Nephron (organoid): ENCODE results near the gene RRAS.

ENCODE experiments used
- H3K27ac Mint-ChIP-seq, 3 experiments: 2 replicates each; pipeline ENCODE4 v1.8.0; 2020; ENCODE audit warnings: mixed read lengths in 3 of 3, mild to moderate bottlenecking in 2 of 3, moderate library complexity in 1 of 3
- H3K27me3 Mint-ChIP-seq: 2 replicates; pipeline ENCODE4 v1.8.0; 2021; ENCODE audit warnings: low read depth, mild to moderate bottlenecking, moderate library complexity, mixed read lengths
- H3K36me3 Mint-ChIP-seq: 2 replicates; pipeline ENCODE4 v1.8.0; 2020; ENCODE audit warnings: low read depth, mixed read lengths
- H3K4me1 Mint-ChIP-seq: 2 replicates; pipeline ENCODE4 v1.8.0; 2020; ENCODE audit warnings: mixed read lengths
- H3K4me3 Mint-ChIP-seq, 3 experiments: 2 replicates each; pipeline ENCODE4 v1.8.0; 2020; ENCODE audit warnings: mild to moderate bottlenecking in 3 of 3, mixed read lengths in 3 of 3, moderate library complexity in 2 of 3
- H3K9me3 Mint-ChIP-seq: 2 replicates; pipeline ENCODE4 v1.8.0; 2020; ENCODE audit warnings: mixed read lengths
- TF ChIP-seq, protein P1 (sequence below), 3 experiments: fragments of 200-600 bp; sonication (generic); IDR thresholded peaks; one replicate each; pipeline ENCODE4 v1.5.0; 2021; ENCODE audit warnings: antibody characterized with exemption in 3 of 3; ENCODE audit not compliant: unreplicated experiment in 3 of 3

Gene RRAS

GRCh38 chr19:49669516-49669915 lies 29.6 kb upstream of the RRAS start:
- peaks cover 5% of the 10 kb centered on the region for H3K36me3 Mint-ChIP-seq
- peak overlapping the region in 2 of 3 experiments; percentile 21 to 52 for H3K4me3 Mint-ChIP-seq
- peaks cover 37% of the 10 kb centered on the region for H3K4me1 Mint-ChIP-seq
- H3K27me3 Mint-ChIP-seq: no peaks in the 10 kb centered on the region
- no peaks in the 10 kb centered on the region for H3K9me3 Mint-ChIP-seq
- H3K27ac Mint-ChIP-seq: no peak overlapping the region
- TF ChIP-seq, protein P1, sequence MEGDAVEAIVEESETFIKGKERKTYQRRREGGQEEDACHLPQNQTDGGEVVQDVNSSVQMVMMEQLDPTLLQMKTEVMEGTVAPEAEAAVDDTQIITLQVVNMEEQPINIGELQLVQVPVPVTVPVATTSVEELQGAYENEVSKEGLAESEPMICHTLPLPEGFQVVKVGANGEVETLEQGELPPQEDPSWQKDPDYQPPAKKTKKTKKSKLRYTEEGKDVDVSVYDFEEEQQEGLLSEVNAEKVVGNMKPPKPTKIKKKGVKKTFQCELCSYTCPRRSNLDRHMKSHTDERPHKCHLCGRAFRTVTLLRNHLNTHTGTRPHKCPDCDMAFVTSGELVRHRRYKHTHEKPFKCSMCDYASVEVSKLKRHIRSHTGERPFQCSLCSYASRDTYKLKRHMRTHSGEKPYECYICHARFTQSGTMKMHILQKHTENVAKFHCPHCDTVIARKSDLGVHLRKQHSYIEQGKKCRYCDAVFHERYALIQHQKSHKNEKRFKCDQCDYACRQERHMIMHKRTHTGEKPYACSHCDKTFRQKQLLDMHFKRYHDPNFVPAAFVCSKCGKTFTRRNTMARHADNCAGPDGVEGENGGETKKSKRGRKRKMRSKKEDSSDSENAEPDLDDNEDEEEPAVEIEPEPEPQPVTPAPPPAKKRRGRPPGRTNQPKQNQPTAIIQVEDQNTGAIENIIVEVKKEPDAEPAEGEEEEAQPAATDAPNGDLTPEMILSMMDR (IDR thresholded peaks at IDR 0.05; ENCODE audit: unreplicated experiment in 3 of 3): no peak

DNA sequence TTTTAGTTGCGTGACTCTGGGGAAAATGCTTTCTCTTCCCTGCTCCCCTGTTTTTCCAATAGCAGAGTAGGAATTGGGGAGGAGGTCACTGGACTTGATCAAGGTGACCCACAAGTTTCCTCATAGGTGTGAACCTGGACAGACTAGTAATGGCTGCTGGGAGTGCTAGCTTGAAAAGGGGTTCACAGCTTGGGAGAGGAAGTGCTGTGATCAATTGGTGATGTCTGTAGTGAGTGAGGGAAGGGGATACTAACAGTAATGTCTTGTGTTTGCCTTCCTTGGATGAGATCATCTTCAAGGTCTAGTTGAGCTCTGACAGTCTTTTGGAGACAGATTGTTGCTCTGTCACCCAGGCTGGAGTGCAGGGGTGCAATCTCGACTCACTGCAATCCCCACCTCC lies 27.5 kb upstream of the RRAS start:
- peak overlapping the region; percentile 93 to 98 (median 93) for H3K4me3 Mint-ChIP-seq
- H3K27me3 Mint-ChIP-seq: no peaks in the 10 kb centered on the region
- peaks cover 11% of the 10 kb centered on the region for H3K36me3 Mint-ChIP-seq
- peaks cover 42% of the 10 kb centered on the region for H3K4me1 Mint-ChIP-seq
- peak overlapping the region in 2 of 3 experiments; percentile 21 to 88 for H3K27ac Mint-ChIP-seq
- H3K9me3 Mint-ChIP-seq: no peaks in the 10 kb centered on the region
- TF ChIP-seq, protein P1 (IDR thresholded peaks at IDR 0.05; ENCODE audit: unreplicated experiment in 3 of 3): no peak

GRCh38 chr19:49666120-49666444 lies 26.1 kb upstream of the RRAS start:
- TF ChIP-seq, protein P1 (IDR thresholded peaks at IDR 0.05; ENCODE audit: unreplicated experiment in 3 of 3): peak in 2 of 3 experiments; percentile 12 to 32
- peaks cover 33% of the 10 kb centered on the region for H3K4me1 Mint-ChIP-seq
- peaks cover 15% of the 10 kb centered on the region for H3K36me3 Mint-ChIP-seq
- H3K27me3 Mint-ChIP-seq: no peaks in the 10 kb centered on the region
- no peaks in the 10 kb centered on the region for H3K9me3 Mint-ChIP-seq
- H3K27ac Mint-ChIP-seq: peak overlapping the region; percentile 78 to 94 (median 88)
- peak overlapping the region; percentile 93 to 98 (median 93) for H3K4me3 Mint-ChIP-seq

- H3K27ac Mint-ChIP-seq: peak within 1 kb of the TSS; percentile 78 to 94 (median 88)
- no peaks in the 10 kb centered on the region for H3K9me3 Mint-ChIP-seq
- no peaks in the 10 kb centered on the region for H3K27me3 Mint-ChIP-seq
- peak within 1 kb of the TSS; percentile 93 to 98 (median 93) for H3K4me3 Mint-ChIP-seq
- H3K36me3 Mint-ChIP-seq: peaks cover 18% of the 10 kb centered on the region
- peaks cover 33% of the 10 kb centered on the region for H3K4me1 Mint-ChIP-seq
- TF ChIP-seq, protein P1 (IDR thresholded peaks at IDR 0.05; ENCODE audit: unreplicated experiment in 3 of 3): no peak
These were observed 25.6 kb upstream of the RRAS start, which contains the start of the genes BCL2L12 and IRF3 for GRCh38 chr19:49665351-49666119. TSS of gene BCL2L12 (plus strand) at chr19:49665933. CDS start at chr19:49666693, 760 bp downstream. TSS of gene IRF3 (minus strand) at chr19:49665857. CDS start at chr19:49664838, 1,019 bp downstream.

DNA sequence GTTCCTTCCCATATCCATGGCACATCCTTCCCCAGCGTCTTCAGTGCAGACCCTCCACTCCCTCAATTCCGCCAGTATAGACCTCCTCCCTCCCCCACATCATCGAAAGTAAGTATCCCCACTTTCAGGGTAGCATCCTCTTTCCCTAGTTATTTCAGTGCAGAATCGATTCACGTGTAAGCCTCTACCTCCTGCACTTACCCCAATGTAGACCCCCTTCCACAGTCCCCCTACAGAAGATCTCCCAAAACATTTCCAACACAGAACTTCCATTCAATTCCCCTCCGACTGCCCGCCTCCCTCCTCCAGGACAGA lies 25.1 kb upstream of the RRAS start:
- Mint-ChIP-seq H3K4me1 (peaks cover 33% of the 10 kb centered on the region), H3K9me3 (no peaks in the 10 kb centered on the region), H3K36me3 (peaks cover 23% of the 10 kb centered on the region), H3K27ac (peak overlapping the region; percentile 78 to 94 (median 88)), H3K27me3 (no peaks in the 10 kb centered on the region), H3K4me3 (peak overlapping the region; percentile 93 to 98 (median 93))
- TF ChIP-seq, protein P1 (IDR thresholded peaks at IDR 0.05; ENCODE audit: unreplicated experiment in 3 of 3): no peak
